Panc1 (cell line): ENCODE measurements around the gene CLSTN2.

Experiments used
- CTCF ChIP-seq: fragments of 450-650 bp; IDR thresholded peaks from 2 replicates; pipeline ENCODE4 v1.5.1; 2017; ENCODE audit warnings: mild to moderate bottlenecking
- POLR2AphosphoS5 ChIP-seq: IDR thresholded peaks from 2 replicates; pipeline ENCODE4 v1.6.1; 2012; ENCODE audit warnings: mild to moderate bottlenecking, low read depth, low read length, moderate library complexity
- REST ChIP-seq, 2 experiments: IDR thresholded peaks; 2 replicates each; pipeline ENCODE4 v1.6.1; 2011 to 2012; ENCODE audit warnings: low read depth in 2 of 2, control low read depth in 1 of 2, low read length in 1 of 2, mild to moderate bottlenecking in 1 of 2, moderate library complexity in 1 of 2; ENCODE audit not compliant: insufficient read depth in 1 of 2
- TCF7L2 ChIP-seq: IDR thresholded peaks from 2 replicates; pipeline ENCODE4 v1.6.1; 2011; ENCODE audit warnings: mild to moderate bottlenecking, low read depth, low read length, inconsistent platforms

DNA sequence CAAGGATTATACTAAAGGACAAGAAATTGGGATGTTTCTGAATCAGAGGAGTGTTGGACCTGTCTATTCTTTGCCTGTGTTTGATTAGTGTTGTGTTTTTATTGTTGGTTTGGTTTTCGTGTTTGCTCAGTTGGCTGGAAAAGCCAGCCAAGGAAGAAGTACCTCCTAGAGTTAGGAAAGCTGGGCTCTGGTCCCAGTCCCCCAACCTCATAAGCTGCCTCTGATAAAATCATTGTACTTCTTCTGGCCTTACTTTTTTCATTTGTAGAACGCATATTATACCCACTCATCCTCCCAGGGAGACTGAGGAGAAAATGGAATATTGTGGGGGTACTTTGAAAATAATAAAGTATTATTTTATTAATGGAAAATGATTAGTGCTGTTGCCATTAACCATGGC, 565.5 kb downstream of the CLSTN2 start:
- TF ChIP-seq TCF7L2: no peak
- TF ChIP-seq CTCF: no peak
- no peak for TF ChIP-seq POLR2AphosphoS5
- TF ChIP-seq REST (IDR thresholded peaks at IDR 0.05; ENCODE audit: insufficient read depth in 1 of 2, low read depth in 2 of 2, low read length in 1 of 2): no peak
